Activated T-helper 1 cell treated with anti-CD3 and anti-CD28 coated beads, Interleukin-12 subunit alpha, Interleukin-12 subunit beta, Interleukin-2, Interleukin-4 antibody, amounts not matched to agents 30 ng/mL and 10 ng/mL and 1 ng/mL, durations not matched to agents 14 hours and 24 hours and 36 hours (primary cell): ENCODE data around the gene FBXW7. TPM values are rescaled to one million over a fixed set of nuclear protein-coding genes. Genes with fewer than 3 reads are reported as not detected.

Experiments used
- DNase-seq: peaks from one replicate; pipeline ENCODE4 v3.0.0; 2021; ENCODE audit warnings: low spot score
- H3K27ac Mint-ChIP-seq: one replicate; pipeline ENCODE4 v1.8.0; 2021; ENCODE audit warnings: mild to moderate bottlenecking, mixed read lengths
- H3K27me3 Mint-ChIP-seq: one replicate; pipeline ENCODE4 v1.8.0; 2022; ENCODE audit warnings: mild to moderate bottlenecking, moderate library complexity, mixed read lengths; ENCODE audit not compliant: insufficient read depth
- H3K36me3 Mint-ChIP-seq: one replicate; pipeline ENCODE4 v1.8.0; 2021; ENCODE audit warnings: low read depth, mixed read lengths
- H3K4me1 Mint-ChIP-seq: one replicate; pipeline ENCODE4 v1.8.0; 2021; ENCODE audit warnings: low read depth, mixed read lengths
- H3K4me3 Mint-ChIP-seq: one replicate; pipeline ENCODE4 v1.8.0; 2021; ENCODE audit warnings: mild to moderate bottlenecking, moderate library complexity, mixed read lengths
- H3K9me3 Mint-ChIP-seq: one replicate; pipeline ENCODE4 v1.8.0; 2021; ENCODE audit warnings: mixed read lengths
- intact Hi-C: fragments of 100-400 bp; cut with micrococcal nuclease; formaldehyde crosslinking; loops from one replicate; pipeline ENCODE4 v1.15.1; 2024
- total RNA-seq: library from RNA; stranded (reverse); gene quantifications from 2 replicates; pipeline ENCODE4 v1.2.3, GENCODE V29; 2022

Gene FBXW7
- total RNA-seq, 1 donor from 2014 or later: 53.3 TPM

DNA sequence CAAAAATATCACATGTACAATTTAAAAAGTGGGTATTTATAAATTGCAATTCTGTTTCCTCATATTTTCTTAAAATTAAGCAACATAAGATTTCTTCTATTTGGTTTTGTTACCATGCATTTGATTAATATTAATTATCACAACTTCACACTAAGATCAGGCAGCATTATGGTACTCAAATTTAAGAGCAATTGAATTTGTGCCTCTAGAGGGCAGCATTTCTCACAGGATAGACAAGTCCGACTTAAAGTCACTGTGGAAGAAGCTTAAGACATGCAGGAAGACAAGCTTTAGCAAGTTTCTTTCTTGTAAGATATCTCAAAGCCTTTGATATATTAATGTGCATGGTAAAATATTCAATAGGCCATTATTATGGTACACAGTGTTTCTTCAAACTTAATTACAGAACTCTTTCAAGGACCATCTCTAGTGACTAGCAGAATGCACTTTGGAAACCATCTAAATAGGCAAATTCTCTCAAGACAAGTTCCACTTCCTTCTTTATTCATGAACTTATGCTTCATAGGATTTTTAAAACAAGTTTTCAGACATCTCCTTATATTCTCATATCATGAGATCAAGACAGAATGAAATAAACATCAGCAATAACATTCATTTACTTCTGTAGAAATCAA lies 35.0 kb downstream of the FBXW7 start:
- H3K9me3 Mint-ChIP-seq: no peaks in the 10 kb centered on the region
- H3K27me3 Mint-ChIP-seq: no peaks in the 10 kb centered on the region
- intact Hi-C loops: loop anchor here (1.0 to 5.0 kb wide), 5 partner anchors 35 to 234 kb away; partner anchors contain the start of gene FBXW7
- peaks cover 2% of the 10 kb centered on the region for H3K36me3 Mint-ChIP-seq
- DNase-seq: peak; percentile 56
- no peak overlapping the region for H3K27ac Mint-ChIP-seq
- H3K4me1 Mint-ChIP-seq: peaks cover 27% of the 10 kb centered on the region
- no peak overlapping the region for H3K4me3 Mint-ChIP-seq

- peaks cover 2% of the 10 kb centered on the region for H3K36me3 Mint-ChIP-seq
- DNase-seq: no peak
- no peak overlapping the region for H3K27ac Mint-ChIP-seq
- intact Hi-C loops: loop anchor here (1.0 to 5.0 kb wide), 2 partner anchors 36 to 38 kb away; partner anchors contain the start of gene FBXW7
- H3K27me3 Mint-ChIP-seq: no peaks in the 10 kb centered on the region
- peaks cover 27% of the 10 kb centered on the region for H3K4me1 Mint-ChIP-seq
- H3K9me3 Mint-ChIP-seq: no peaks in the 10 kb centered on the region
- no peak overlapping the region for H3K4me3 Mint-ChIP-seq
Observed at GRCh38 chr4:152500275-152500674, 35.6 kb downstream of the FBXW7 start.

DNA sequence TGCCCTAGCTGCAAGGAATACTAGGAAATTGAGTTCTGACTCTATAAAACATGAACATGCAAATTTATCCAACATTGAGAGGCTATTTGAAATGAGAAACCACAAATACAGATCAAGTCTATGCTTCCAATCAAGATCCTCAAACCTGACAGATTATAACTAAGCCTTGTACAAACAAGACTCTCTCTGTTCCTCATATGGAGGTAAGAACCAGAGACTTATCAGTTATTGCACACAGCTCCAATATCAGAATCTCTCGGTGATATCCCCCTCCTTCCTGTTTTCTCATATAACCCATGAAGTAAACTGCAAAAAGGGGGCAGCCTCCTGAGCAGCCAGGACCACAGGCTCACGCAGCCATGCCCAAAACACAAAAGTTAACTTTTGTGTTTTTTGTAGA lies 36.5 kb downstream of the FBXW7 start:
- Mint-ChIP-seq H3K9me3 (no peaks in the 10 kb centered on the region), H3K4me1 (peaks cover 28% of the 10 kb centered on the region), H3K27ac (no peak overlapping the region), H3K27me3 (no peaks in the 10 kb centered on the region), H3K4me3 (no peak overlapping the region), H3K36me3 (peaks cover 2% of the 10 kb centered on the region)
- intact Hi-C loops: no loop called here
- no peak for DNase-seq

- H3K36me3 Mint-ChIP-seq: peaks cover 4% of the 10 kb centered on the region
- no peaks in the 10 kb centered on the region for H3K27me3 Mint-ChIP-seq
- H3K9me3 Mint-ChIP-seq: no peaks in the 10 kb centered on the region
- no peak overlapping the region for H3K27ac Mint-ChIP-seq
- intact Hi-C loops: no loop called here
- DNase-seq: no peak
- H3K4me1 Mint-ChIP-seq: peaks cover 32% of the 10 kb centered on the region
- no peak overlapping the region for H3K4me3 Mint-ChIP-seq
Observed at GRCh38 chr4:152494020-152494419, 41.9 kb downstream of the FBXW7 start.

- H3K4me3 Mint-ChIP-seq: no peak overlapping the region
- H3K9me3 Mint-ChIP-seq: no peaks in the 10 kb centered on the region
- intact Hi-C loops: loop anchor here (10.0 kb wide), 2 partner anchors 627 to 1037 kb away; no protein-coding TSS in a partner anchor
- H3K27me3 Mint-ChIP-seq: no peaks in the 10 kb centered on the region
- no peak for DNase-seq
- peaks cover 35% of the 10 kb centered on the region for H3K4me1 Mint-ChIP-seq
- peaks cover 4% of the 10 kb centered on the region for H3K36me3 Mint-ChIP-seq
- no peak overlapping the region for H3K27ac Mint-ChIP-seq
Observed at GRCh38 chr4:152488246-152488645, 47.6 kb downstream of the FBXW7 start.

DNA sequence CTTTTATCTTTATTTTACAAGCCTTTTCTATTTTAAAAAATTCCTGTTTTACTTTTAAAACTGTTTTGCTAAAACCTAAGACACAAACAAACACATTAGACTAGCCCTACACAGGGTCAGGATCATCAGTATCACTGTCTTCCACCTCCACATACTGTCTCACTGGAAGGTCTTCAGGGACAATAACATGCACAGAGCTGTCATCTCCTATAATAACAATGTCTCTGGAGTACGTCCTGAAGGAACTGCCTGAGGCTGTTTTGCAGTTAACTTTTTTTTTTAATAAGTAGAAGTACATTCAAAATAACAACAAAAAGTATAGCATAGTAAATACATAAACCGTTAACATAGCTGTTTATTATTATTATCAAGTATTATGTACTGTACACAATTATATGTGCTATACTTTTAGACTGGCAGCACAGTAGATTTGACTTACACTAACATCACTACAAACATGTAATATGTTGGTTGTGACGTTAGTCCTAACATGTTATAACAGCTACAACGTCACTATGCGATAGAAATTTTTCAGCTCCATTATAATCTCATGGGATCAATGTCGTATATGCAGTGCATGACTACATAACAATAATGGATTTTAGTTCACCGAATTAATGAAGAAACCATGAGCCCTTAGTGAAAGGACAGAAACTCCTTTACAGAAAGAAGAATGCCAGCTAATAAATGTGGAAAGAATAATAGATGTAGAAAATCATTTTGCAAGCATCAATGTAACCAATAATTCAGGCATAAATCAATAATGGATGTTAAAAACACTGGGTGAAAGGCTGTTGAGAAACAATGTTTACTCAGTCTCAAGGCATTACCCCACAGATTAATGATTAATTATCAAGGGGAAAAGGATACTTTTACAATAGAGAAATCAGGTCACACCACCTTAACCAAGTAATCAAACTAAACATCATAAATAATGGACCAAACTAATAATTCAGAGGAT lies 49.2 kb downstream of the FBXW7 start:
- Mint-ChIP-seq H3K27ac (peak overlapping the region; percentile 77), H3K4me1 (peaks cover 40% of the 10 kb centered on the region), H3K27me3 (no peaks in the 10 kb centered on the region), H3K36me3 (peaks cover 7% of the 10 kb centered on the region), H3K4me3 (peak overlapping the region; percentile 24), H3K9me3 (no peaks in the 10 kb centered on the region)
- intact Hi-C loops: loop anchor here (1.0 to 10.0 kb wide), 3 partner anchors 231 to 1038 kb away; no protein-coding TSS in a partner anchor
- no peak for DNase-seq

GRCh38 chr4:152485726-152486276 lies 50.1 kb downstream of the FBXW7 start:
- DNase-seq: peak; percentile 60
- Mint-ChIP-seq H3K4me3 (peak overlapping the region; percentile 40), H3K36me3 (peaks cover 9% of the 10 kb centered on the region), H3K27ac (peak overlapping the region; percentile 77), H3K9me3 (no peaks in the 10 kb centered on the region), H3K4me1 (peaks cover 48% of the 10 kb centered on the region), H3K27me3 (no peaks in the 10 kb centered on the region)
- intact Hi-C loops: loop anchor here (1.0 to 10.0 kb wide), 9 partner anchors 22 to 1039 kb away; partner anchors contain the start of genes ARFIP1, FBXW7 and TIGD4

DNA sequence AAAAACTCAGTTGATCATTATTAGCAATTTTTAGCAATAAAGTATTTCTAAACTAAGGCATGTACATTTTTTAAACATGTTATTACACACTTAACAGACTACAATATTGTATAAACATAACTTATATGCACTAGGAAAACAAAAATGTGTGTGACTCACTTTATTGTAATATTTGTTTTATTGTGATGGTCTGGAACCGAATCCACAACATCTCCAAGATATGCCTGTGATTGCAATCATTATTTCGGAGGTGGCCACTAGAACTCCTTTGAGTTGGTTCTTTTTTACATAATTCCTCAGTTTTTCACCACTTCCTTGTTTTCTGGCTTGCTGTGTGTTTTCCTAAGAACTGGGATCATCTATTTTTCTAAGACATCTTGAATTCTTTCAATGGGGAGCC lies 53.7 kb downstream of the FBXW7 start:
- intact Hi-C loops: loop anchor here (10.0 kb wide), 2 partner anchors 633 to 1043 kb away; no protein-coding TSS in a partner anchor
- Mint-ChIP-seq H3K27me3 (no peaks in the 10 kb centered on the region), H3K36me3 (peaks cover 15% of the 10 kb centered on the region), H3K9me3 (no peaks in the 10 kb centered on the region), H3K4me3 (no peak overlapping the region), H3K4me1 (peaks cover 59% of the 10 kb centered on the region), H3K27ac (no peak overlapping the region)
- no peak for DNase-seq

DNA sequence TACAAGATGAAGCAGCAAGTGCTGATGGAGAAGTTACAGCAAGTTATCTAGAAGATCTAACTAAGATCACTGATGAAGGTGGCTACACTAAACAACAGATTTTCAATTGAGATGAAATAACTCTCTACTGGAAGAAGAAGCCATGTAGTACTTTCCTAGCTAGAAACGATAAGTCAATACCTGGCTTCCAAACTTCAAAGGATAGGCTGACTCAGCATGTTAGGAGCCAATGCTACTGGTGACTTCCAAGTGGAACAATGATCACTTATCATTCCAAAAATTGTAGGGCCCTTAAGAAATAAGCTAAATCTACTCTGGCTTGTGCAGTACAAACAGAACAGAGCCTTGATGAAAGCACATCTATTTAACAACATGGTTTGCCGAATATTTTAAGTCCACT lies 55.0 kb downstream of the FBXW7 start:
- no peak overlapping the region for H3K4me3 Mint-ChIP-seq

GRCh38 chr4:152480326-152480725 lies 55.6 kb downstream of the FBXW7 start:
- Mint-ChIP-seq H3K4me3 (no peak overlapping the region), H3K36me3 (peaks cover 15% of the 10 kb centered on the region), H3K27ac (no peak overlapping the region), H3K27me3 (no peaks in the 10 kb centered on the region), H3K4me1 (peaks cover 41% of the 10 kb centered on the region), H3K9me3 (no peaks in the 10 kb centered on the region)
- DNase-seq: no peak
- intact Hi-C loops: loop anchor here (10.0 kb wide), 2 partner anchors 634 to 1044 kb away; no protein-coding TSS in a partner anchor

More for the DNA sequence above, 55.0 kb downstream of the FBXW7 start:
- Mint-ChIP-seq H3K27ac (no peak overlapping the region), H3K36me3 (peaks cover 15% of the 10 kb centered on the region), H3K4me1 (peaks cover 46% of the 10 kb centered on the region), H3K27me3 (no peaks in the 10 kb centered on the region), H3K9me3 (no peaks in the 10 kb centered on the region)
- no peak for DNase-seq
- intact Hi-C loops: loop anchor here (10.0 kb wide), 2 partner anchors 634 to 1044 kb away; no protein-coding TSS in a partner anchor

GRCh38 chr4:152479428-152480026 lies 56.4 kb downstream of the FBXW7 start:
- no peaks in the 10 kb centered on the region for H3K27me3 Mint-ChIP-seq
- intact Hi-C loops: loop anchor here (10.0 kb wide), 2 partner anchors 635 to 1045 kb away; no protein-coding TSS in a partner anchor
- H3K4me1 Mint-ChIP-seq: peaks cover 34% of the 10 kb centered on the region
- H3K27ac Mint-ChIP-seq: no peak overlapping the region
- peaks cover 15% of the 10 kb centered on the region for H3K36me3 Mint-ChIP-seq
- no peaks in the 10 kb centered on the region for H3K9me3 Mint-ChIP-seq
- no peak overlapping the region for H3K4me3 Mint-ChIP-seq
- DNase-seq: no peak
